Body of pancreas (tissue), 4 donors: ENCODE data around the gene MSI2.

Experiments used
- CTCF ChIP-seq, 7 experiments: fragments of 450-650 bp in 4 of 7; fragments of 200-600 bp in 3 of 7; sonication (generic) in 3 of 7; IDR thresholded peaks; one replicate each; pipeline ENCODE4 v1.5.1; 2016 to 2019; ENCODE audit warnings: antibody characterized with exemption in 7 of 7
- POLR2A ChIP-seq, 3 donors: fragments of 450-650 bp; IDR thresholded peaks; one replicate each; pipeline ENCODE4 v1.6.1; 2016; ENCODE audit warnings: antibody characterized with exemption in 3 of 3, mild to moderate bottlenecking in 2 of 3

- TF ChIP-seq POLR2A (IDR thresholded peaks at IDR 0.05): no peak
- TF ChIP-seq CTCF (IDR thresholded peaks at IDR 0.05): no peak
These were observed 295.8 kb downstream of the MSI2 start for GRCh38 chr17:57552114-57552624.
